Measurements from ENCODE around the gene LRRC8C.

The LRRC8C gene

DNA sequence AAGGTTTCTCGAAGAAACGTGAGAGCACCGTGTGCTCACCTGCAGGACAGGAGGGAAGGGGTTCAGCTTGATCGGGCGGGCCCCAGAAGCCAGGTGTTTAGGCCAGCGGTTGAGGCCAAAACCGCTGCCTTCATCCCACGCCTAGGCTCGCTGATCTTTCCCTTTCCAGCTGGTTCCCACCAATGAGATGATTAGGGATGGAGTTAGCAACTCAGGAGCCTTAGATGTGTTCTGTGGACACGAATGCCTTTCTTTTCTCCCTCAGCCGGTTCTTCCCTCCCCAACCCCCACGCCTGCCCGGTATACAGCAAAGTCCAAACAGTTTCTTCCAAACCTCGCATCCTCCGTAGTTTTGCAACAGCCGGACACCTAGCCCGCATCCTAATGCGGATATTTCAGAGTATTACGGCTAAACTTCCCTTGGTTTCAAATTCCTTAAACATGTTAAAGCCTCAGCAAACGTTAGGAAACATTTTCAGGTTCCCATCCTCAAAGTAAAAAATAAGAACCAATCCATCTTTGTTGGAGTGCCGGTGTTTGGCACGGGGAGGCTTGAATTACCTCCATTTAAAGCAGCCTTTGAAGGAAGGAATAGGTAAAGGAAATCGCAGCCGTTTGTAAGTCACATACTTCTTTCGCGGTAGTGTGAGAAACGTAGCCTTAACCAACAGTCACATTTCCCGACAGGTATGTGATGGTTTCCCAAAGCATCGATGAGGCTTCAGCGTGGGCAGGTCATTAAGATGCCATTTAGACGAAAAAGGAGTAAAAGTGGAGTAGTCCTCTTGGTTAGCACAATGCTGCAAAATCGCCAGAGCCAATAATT lies 1.1 kb downstream of the LRRC8C start:
- DNase-seq (ENCODE audit: low read depth) = no peak

GRCh38 chr1:89635825-89636815 lies 3.2 kb downstream of the LRRC8C start:
- DNase-seq (ENCODE audit: low read depth) = no peak

GRCh38 chr1:89637496-89637895 lies 4.6 kb downstream of the LRRC8C start:
- DNase-seq (ENCODE audit: low read depth) = no peak

DNA sequence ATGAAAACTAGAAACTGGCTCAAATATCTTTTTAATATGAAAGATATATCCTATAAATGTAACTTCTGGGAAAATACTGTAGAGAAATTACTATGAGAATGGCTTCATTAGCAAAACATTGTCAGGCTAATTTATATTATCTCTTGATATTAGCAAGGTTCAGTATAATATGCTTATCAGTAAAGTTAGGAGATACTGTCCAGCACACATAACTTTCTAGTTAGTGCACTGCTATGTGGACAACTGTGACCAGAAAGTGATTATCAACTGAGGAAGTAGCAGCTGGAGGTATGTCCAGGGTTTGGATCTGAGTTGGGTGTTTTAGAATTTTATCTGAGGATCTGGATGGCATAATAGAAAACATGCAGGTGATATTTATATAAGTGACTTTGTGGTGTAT lies 7.5 kb downstream of the LRRC8C start:
- DNase-seq (ENCODE audit: low read depth) = no peak

GRCh38 chr1:89641781-89642180 lies 8.9 kb downstream of the LRRC8C start:
- no peak for DNase-seq (ENCODE audit: low read depth)

- DNase-seq (ENCODE audit: low read depth) = no peak
Measured at GRCh38 chr1:89643577-89643976, 10.7 kb downstream of the LRRC8C start.

- no peak for DNase-seq (ENCODE audit: low read depth)
Measured at GRCh38 chr1:89644119-89644814, 11.3 kb downstream of the LRRC8C start.

- DNase-seq (ENCODE audit: low read depth) = no peak
Measured at GRCh38 chr1:89646259-89646658, 13.3 kb downstream of the LRRC8C start.

DNA sequence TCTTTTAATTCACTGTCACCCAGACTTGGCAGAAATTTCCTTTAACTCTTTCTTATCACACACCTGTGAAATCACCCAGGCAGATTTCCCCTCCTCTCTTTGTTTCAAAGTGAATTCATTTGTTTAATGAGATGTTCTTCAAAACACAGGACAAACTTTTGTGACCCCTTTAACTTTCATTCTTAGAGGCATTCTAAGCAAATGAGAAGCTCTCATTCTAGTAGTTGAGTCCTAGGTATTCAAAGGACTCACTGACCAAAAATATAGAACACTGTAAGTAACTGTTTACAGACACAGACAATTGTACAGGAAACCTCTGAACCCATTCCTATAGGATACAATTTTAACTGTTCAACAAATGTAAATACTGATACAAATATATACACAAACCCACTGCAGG lies 16.9 kb downstream of the LRRC8C start:
- no peak for DNase-seq (ENCODE audit: low read depth)

GRCh38 chr1:89652373-89652772 lies 19.5 kb downstream of the LRRC8C start:
- DNase-seq (ENCODE audit: low read depth) = no peak

GRCh38 chr1:89657886-89658285 lies 25.0 kb downstream of the LRRC8C start:
- no peak for DNase-seq (ENCODE audit: low read depth)

DNA sequence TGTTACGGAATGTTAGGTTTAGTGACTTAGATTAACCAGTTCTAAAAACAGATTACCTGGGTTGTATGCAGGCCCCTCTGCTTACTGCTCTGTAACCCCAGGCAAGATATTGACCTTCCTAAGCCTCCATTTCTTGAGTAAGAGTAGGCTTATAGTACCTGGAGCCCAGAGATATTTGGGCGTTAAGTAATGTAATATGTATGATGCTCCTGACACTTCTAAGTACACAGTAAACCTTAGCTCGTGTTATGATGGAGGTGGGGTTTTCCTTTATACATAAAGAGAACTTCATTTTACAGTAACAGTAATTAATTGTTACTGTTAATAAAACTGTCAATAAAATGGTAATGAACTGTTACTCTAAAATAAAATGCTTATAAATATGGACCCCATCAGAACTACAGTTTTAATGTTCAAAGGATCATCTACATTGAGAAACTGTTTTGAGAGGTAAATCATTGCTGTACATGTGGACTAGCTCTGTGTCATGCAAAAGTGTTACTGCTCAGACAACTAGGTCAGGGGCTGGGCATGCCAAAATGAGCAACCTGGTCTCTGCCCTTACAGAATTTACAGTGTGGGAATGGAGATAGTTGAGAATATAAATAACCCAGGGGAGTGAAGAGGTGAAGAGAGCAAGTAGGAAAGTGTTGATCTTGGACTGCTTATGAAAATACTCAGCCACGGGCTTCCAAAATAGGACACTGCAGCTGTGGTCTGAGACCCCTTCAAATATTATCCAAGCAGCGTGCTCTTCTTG lies 26.6 kb downstream of the LRRC8C start:
- DNase-seq (ENCODE audit: low read depth) = no peak

GRCh38 chr1:89660224-89661061 lies 27.5 kb downstream of the LRRC8C start:
- no peak for DNase-seq (ENCODE audit: low read depth)

- DNase-seq (ENCODE audit: low read depth) = no peak
Measured at GRCh38 chr1:89665941-89666340, 33.0 kb downstream of the LRRC8C start.

- DNase-seq (ENCODE audit: low read depth) = no peak
Measured at GRCh38 chr1:89666640-89667039, 33.7 kb downstream of the LRRC8C start.

- no peak for DNase-seq (ENCODE audit: low read depth)
Measured at GRCh38 chr1:89667691-89668090, 34.8 kb downstream of the LRRC8C start.

- no peak for DNase-seq (ENCODE audit: low read depth)
Measured at GRCh38 chr1:89668961-89669360, 36.0 kb downstream of the LRRC8C start.

DNA sequence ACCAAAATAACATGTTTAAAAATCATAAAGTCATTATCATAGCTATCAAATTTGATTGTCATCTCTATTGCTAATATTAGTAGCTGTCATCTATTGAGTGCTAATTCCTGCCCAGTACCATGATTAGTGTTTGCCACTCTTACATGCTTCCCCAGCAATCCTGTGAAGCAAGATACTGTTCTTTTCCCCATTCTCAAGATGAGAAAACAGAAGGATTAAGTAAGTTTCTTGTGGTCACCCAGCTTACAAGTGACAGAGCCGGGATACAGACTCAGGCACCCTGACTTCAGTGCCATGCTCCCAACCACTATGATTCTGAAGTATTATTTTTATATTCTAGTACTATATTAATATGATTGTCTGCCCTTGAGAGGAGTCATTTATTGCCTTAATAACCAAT lies 36.5 kb downstream of the LRRC8C start:
- no peak for DNase-seq (ENCODE audit: low read depth)

DNA sequence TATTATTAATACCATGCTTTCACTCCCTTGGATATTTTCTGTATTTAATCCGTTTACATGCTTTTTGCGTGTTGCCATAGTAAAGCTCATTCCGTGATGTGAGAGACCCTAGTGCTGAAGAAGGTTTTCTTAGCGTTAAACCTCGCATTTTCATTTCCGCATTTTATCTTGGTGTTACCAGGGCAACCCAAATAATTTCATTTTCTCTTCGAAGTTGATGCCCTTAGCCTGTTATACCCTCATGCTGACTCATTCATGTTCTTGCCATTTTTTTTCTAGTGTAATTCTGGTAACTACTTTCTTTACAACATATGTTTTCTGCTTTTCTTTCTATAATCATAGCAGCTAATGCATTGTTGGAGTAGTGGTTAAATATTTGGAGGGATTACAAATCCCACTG lies 37.2 kb downstream of the LRRC8C start:
- DNase-seq (ENCODE audit: low read depth) = no peak

DNA sequence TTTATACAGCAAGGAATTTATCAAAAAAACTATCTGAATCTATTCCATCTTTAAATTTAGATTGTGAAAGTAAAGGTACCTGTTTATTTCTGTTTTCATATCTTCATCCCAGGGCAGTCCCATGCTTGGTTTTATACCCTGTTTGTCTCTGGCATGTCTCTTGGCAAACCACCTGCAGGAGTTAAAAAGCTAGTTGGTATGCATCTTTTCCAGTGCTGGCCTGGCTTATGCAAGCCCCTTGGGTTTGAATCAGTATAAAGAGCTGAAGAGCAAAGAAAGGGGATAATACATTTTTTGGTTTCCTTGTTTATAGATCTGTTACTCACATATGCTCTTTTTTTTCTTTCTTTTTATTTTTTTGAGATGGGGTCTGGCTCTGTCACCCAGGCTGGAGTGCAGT lies 37.8 kb downstream of the LRRC8C start:
- no peak for DNase-seq (ENCODE audit: low read depth)
